Right renal pelvis (tissue), 4 donors: Measurements from ENCODE around the gene KRTAP24-1. TPM values are rescaled to one million over a fixed set of nuclear protein-coding genes. Genes with fewer than 3 reads are reported as not detected.

Source experiments
- DNase-seq, 4 donors: peaks; one replicate each; pipeline ENCODE4 v3.0.0-alpha.2; 2013; ENCODE audit warnings: low read depth in 4 of 4, low spot score in 3 of 4, missing footprints in 1 of 4
- polyA plus RNA-seq, 4 donors: library from polyadenylated mRNA; unstranded; fragments of 120-200 nt; gene quantifications; one replicate each; pipeline ENCODE4 v1.2.1, GENCODE V29; 2013; ENCODE audit not compliant: insufficient read length in 4 of 4

Gene KRTAP24-1, protein sequence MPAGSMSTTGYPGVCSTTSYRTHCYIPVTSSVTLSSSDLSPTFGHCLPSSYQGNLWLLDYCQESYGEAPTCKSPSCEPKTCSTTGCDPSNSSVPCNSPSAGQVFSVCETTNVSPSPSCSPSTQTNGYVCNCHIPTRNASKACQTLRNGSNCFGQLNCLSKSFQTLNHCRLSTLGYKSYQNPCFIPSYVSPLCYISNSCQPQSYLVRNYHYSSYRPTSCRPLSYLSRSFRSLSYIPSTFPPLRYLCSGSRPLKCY
- not detected for polyA plus RNA-seq

DNA sequence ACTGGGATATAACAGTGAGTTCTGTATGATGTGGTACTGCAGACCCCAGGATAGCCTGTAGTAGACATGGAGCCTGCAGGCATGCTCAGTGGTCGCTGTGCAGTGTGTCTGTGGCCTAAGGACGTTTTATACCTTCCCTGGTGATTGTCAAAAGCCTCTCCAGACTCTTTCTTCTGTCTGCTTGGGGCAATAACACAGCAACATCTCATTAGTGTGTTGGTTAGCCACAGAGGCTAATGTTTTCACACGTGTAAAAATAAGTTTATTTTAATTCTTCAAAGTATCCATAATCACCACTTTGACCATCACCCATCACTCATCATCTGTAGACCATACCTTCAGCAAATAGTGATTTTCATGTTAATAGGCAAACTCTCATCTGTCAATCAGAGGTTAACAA, at the start of gene KRTAP24-1:
KRTAP24-1 (minus strand) TSS at position 101 of the 400 bp plus-strand sequence; CDS start at position 83, 18 bp downstream.
- no peak for DNase-seq

DNA sequence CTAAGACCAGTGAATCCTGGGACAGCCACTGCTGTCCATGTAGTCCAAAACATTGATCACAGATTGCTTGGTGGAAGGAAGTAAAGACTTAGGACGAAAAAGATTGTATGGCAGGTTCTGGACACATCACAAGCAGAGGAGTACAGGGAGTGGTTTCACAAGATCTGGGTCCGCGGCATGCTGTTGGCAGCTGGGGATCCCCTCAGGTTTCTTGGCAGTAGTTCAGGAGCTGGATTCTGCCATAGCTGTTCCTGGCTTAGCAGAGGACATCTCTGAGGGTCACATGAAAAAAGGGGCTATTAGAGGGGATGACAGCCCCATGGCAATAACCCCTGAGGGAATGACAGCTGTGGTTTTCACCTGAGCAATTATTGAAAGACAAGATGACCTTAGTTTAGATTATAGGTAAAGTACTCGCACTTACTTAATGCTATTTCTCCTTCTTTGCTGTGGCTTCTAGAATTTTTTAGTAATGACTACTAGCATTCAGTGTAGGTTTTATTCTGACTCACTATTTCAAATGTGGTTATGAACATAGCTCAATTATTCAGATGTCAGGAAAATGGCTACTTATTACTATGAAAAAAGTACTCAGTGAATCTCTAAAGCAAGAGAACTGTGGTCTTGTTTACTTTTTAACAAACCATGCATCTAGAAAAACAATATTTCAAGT, 46.6 kb upstream of the KRTAP24-1 start:
- DNase-seq, result no peak

DNA sequence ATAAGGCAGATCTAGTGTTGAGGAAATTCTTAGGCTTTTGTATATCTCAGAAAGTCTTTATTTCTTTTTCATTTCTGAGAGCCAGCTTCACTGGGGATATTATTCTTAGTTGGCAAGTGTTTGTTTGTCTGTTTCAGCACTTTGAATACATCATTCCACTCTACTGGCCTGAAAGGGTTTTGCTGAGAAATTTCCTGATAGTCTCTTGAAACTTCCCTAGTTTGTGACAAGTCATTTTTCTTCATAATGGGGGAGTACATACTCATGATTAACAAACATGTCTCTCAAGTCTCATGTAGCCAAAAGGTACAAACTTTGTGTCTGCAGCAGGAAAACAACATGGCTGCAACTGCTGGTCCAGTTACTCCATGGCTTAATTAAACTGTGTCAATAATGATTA, 43.6 kb upstream of the KRTAP24-1 start:
- DNase-seq, result no peak

DNA sequence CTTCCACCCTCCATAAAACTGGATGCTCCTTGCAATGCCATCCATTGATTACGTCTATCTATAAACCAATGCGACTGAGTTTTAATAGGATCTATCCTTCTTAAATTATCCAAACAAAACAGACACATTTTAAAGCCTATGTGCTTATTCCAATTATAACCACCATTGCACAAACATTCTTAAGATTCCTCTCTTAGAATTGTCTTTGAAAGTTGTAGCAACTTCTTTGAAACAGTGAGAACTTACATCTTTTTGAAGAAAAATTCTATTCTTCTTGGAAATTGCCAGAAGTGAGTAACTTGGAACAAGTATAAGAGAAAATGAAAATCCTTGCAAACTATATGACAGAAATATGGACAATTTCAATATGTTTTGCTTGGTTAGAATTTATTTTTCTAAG, 37.5 kb upstream of the KRTAP24-1 start, which contains the start of gene KRTAP26-1:
KRTAP26-1 (minus strand) TSS at position 101 of the 400 bp plus-strand sequence. CDS start 280 bp downstream, outside the sequence.
- no peak for DNase-seq

DNA sequence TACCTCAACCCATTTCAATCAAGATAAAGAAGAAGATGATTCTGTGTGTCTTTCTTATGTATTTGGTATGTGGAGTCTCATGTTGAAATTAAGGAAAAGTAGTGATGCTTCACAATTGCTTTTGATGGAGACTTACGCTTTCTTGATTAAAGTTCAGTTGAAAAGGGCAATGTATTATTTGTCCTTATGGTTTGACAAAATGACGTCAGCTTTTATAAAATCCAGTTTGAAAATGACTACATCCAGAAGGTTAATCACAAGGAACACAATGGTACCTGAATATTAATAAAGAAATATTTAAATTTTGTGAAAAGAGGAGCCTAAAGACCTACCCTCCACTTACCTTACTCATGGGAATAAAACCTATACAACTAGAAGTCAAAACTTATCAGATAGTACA, 33.0 kb upstream of the KRTAP24-1 start:
- no peak for DNase-seq

DNA sequence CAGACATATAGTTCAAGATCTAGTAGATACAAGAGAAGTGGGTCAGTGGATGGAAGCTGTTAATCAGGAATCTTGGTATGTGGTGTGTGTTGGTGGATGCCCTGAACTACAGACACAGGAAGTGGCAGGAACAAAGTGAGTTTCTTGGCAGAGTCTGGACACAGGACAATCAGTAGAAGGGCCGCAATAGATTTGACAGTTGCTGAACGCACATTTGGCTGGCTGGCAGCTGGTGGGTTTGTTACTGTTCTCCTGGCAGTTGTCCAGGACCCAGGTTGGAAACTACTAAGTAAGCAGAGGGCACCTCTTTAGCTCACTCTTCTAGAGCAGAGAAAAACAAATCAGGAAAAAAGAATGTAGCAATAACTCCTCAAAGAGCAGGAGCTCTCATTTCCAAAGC, 24.1 kb upstream of the KRTAP24-1 start:
- no peak for DNase-seq

DNA sequence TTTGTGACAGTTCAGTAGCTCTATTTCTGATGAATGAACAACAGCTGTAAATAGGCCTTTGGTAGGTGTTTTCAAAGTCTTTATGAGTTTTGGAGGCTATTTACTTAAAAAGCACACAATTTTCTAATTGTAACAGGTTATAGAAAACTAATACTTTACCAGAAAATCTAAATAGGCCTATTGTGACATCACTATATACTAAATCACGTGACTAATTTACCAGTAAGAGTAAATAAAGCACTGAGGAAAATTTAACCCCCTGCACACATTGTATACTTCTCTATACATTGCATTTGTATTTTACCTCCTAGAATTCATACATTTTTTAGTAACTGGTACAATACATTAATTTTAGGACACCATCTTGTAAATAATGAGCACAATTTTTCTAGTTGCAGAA, 22.4 kb upstream of the KRTAP24-1 start:
- DNase-seq, result no peak

DNA sequence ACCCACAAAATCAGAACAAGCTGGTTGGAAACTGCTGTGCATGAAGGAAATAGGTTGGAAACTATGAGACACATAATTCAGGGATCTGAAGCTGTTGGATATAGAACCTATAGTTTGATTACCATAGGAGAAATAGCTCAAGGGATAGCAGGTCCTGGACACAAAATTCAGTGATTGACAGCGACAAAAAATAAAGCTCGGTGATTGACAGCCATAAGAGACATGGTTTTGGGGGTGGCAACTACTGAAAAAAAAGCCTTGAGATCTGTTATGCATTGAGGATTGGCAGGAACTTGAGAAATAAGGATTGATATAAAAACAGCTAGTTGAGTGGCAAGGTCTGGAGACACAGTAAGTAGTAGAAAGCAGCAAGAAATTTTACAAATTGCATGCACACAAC, 6.5 kb upstream of the KRTAP24-1 start, which contains the start of gene KRTAP25-1:
KRTAP25-1 (minus strand) TSS at position 300 of the 400 bp plus-strand sequence; CDS start at position 276, 24 bp downstream.
- DNase-seq, result no peak

DNA sequence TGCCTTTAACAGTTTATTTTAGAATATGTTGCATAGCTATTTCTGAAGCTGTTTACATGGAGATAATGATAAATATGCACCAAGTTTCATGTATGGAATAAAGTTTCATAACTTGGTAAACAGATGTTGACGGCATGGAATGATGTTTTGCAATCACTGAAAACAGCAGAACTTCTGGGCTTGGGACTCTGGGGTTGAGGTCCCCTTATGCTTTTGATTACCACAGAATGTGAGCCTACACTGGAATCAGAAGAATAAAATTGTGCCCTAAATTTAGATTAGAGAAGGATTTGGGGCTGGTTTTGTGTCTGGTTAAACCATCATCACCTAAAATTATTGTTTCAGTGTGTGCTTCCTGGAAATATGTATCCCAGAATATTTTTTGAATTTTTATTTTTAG, 11.1 kb downstream of the KRTAP24-1 start:
- no peak for DNase-seq

DNA sequence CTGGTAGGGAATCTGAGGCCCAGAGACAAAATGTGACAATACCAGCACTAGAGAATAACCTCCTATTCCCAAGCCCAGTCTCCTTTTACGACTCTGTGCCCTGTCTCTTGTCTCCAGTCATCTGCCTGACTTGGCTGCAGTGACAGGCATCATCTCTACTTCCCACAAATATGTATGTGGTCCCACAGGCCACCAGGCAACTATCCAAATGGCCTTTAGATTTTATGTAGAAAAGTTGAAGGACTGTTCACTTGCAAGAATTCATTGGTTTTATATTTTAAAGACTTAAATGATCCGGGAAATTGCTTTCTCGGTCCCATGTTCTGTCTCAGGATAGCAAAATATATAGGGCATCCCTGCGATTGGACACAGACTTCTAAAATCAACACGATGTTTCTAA, 11.6 kb downstream of the KRTAP24-1 start:
- DNase-seq, result no peak

DNA sequence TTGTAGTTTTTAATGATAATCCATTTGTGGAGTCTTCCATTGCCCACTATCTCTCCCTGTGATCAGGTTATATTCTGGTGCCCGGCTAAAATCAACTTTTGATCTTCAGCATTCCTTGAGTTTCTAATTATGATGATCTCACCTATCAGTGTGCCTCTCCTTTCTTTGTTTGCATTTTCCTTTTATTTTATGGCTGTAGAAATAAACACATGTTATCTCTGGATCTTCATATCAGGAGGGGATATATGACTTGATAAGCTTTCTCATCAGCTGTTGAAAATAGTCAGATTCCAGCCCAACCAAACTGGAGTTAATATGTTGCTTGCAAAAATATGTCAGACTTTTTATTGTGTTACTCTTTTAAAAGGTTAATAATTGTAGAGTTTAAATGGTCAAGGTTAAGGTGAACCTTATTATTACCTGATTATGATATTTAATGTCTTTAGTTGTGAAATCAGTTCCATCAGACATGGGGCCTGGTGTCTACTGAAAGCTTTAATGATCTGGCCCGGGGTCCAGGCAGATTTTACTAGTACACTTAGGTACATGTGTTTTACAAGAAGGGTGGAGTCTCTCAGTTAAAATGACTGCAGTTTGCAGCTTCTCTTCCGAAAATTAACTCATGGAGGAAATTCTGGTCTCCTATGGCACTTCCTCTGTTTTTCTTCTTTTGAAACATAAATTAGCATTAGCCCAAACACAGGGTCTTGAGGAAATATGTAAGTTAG, 12.8 kb downstream of the KRTAP24-1 start:
- no peak for DNase-seq

DNA sequence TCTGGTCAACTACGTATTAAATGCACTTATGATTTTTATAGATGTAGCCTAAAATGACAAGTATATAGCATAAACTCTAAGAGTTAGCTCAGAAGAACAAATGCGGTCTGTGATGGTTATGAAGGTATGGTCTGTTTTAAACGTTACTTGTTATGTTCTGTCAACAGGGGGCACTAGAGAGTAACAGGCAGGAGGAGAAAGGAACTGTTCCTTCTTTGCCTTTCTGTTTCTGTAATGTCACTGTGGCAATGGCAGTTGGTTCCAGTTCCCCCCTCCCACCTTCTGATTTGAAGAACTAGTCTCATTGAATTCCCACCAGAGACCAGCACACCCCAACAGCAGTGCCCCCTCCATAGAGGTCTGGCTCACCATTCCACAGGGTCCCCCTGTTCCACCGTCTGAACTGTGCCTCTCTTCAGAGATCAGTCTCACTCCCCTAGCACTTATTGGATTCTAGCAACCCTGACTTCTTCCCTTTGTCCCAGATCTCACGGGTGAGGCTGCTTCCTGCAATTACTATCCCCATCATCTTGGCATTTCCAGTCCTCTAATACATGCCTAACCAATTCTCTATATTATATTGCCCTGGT, 14.0 kb downstream of the KRTAP24-1 start:
- no peak for DNase-seq

DNA sequence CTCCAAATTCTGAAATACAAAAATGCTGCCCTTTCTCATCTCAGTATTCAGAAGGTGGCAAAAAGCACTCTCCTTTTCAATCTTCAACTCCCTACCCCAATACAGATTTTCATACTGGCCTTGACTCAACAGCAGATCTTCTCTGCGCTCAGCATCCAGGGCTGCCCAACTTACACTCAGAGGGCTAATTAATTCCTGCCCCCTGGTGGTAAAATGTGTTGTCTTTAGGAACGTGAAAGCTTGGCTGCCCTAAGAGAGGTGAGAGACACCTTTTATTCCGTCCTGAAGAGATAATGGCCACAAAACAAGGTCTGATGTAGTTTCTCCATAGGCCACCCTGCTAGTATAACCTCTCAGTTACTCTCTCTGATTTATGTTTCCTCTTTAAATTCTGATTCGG, 25.0 kb downstream of the KRTAP24-1 start:
- DNase-seq, result no peak

DNA sequence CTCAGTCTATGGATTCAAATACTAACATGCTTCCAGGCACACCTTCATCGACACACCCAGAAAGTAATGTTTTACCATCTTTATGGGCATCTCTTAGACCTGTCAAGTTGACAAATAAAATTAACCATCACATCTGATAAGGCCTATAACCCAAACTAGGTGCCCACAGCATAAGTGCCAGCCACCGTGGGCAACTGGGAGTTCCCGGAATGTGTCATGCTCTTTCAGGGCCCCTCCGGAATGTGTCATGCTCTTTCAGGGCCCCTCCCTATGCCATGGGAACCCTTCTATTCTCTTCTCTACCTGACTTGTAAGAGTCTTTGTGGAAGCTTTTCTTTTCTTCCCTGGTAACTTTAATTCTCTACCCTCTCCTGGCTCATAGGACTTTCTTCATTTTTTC, 26.6 kb downstream of the KRTAP24-1 start:
- DNase-seq, result no peak

DNA sequence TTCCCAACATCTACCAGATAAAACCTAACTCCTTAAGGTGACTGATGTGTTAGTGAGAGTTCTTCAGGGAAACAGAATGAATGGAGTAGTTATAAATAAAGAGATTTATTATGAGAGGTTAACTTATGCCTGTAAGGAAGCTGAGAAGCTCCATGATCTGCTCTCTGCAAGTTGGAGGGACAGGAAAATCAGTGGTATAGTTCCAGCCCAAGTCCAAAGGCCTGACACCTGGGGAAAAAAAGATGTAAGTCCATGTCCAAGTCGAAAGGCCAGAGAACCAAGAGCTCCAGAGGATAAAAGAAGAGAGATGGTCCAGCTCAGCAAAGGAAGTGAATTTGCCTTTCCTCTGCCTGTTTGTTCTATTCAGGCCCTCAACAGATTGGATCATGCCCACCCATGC, 27.1 kb downstream of the KRTAP24-1 start:
- DNase-seq, result no peak

DNA sequence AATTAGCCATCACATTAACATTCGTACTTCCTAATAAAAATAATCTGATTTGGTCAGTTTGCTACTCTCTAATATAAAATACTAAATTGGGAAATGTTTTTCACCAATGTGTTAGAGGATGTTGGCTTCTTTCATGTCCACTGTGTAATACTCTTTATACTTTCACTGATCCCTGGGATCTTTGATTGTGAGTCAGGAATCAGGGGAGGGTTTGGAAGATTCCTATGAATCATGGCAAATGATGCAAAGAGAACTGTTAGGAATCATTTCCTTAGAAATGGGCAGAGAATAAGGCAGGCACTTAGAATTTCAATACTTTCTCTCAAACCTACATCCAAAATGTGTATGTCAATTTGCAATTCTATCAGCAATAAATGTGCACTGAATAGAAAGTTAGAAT, 31.0 kb downstream of the KRTAP24-1 start:
- no peak for DNase-seq

DNA sequence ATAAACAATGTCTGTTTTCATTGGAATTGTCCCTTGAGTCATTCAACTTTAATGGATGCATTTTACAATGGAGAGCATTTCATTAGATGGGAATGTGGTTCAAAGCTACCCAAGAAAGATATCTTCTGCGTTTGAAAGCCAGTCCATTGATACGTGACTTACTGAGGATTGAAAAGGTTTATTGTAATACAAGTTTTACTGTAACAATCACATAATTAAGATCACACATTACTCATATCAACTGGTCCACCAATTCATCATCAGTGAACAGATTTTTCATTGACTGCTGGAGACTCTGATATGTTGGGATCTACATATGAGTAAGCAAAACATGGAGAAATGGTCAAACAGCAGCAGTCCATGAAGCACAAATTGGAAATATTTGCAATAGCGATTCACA, 32.8 kb downstream of the KRTAP24-1 start:
- DNase-seq, result no peak

DNA sequence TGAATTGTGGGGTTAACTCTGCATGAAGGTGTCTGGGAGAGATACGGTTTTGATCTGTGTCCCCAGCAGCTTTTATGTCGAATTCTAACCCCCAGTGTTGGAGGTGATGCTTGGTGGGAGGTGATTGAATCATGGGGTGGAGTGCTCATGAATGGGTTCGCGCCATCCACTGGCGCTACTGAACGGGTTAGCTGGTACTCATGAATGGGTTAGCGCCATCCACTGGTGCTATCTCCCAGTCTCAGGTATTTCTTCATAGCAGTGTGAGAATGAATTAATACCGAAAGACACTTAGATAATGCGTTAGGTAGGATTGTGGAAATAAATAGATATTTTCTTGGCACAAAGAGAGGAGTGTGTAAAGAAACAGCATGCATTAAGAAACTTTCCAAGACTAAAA, 33.9 kb downstream of the KRTAP24-1 start:
- no peak for DNase-seq

DNA sequence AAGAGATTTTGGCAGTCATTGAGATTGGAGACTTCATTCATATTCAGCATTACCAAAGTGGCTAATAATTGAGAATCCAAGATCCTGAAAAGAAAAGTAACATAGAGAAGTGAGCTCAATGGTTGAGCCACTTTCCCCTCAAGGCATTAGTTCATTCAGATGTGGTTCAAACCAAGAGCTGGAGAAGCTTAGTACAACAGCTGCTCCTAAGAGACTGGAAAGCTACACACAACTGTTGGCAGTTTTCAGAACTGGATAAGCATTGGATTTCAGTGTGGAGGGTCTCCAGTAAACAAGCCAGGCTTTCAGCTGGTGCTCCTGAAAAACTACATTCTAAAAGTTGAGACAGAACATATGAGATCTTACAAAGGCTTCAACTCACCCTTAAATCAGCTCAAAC, 37.7 kb downstream of the KRTAP24-1 start:
- no peak for DNase-seq

DNA sequence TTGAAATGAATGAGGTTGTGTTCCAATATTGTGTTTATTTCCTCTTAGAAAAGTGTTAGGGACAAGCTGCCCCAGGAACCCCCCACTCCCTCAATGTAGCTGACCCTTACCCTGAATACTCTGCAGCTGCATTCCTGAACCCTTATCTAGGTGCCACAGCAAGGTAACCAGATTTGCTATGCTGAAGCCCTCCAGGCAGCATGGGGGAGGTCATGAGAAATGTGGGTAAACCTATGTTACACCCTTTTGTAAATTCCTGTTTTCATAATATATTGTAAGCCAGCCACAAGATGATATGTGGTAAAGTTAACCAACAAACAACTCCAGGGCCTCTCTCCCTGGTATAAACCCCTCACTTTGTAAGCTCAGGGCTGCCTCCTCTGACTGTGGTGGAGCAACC, 39.1 kb downstream of the KRTAP24-1 start:
- DNase-seq, result no peak

DNA sequence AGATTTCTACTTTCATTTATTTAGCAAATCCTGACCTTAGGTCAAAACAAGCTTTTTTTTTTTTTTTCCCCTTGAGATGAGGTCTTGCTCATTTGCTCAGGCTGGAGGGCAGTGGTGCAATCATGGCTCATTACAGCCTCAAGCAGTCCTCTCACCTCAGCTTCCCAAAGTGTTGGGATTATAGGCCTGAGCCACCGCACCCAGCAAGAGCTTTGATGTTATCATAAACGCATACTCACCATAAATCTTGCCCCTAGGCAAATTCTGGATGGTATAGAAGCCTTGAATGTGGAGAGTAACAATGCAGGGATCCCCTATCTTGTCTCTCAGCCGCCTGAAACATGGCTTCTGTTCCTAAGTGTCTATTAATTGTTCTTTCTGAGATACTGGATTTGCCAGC, 42.1 kb downstream of the KRTAP24-1 start:
- DNase-seq, result no peak
